Cardiac muscle cell (in vitro differentiated cells and primary cell): ENCODE measurements around the gene RSPO3. TPM values are rescaled to one million over a fixed set of nuclear protein-coding genes. Genes with fewer than 3 reads are reported as not detected.
A peak's percentile ranks its signal among the peaks of the same experiment; 100 is the strongest.

Experiments
- DNase-seq, 2 donors: peaks; one replicate each; pipeline versions ENCODE4 v3.0.0 to v3.0.0-alpha.2; 2010 to 2017; ENCODE audit warnings: low read depth in 1 of 2, low spot score in 1 of 2
- H3K27ac ChIP-seq: fragments of 200-600 bp; sonication (generic); 2 replicates; pipeline ENCODE4 v1.5.1; 2016
- H3K27me3 ChIP-seq: fragments of 200-600 bp; sonication (generic); 2 replicates; pipeline ENCODE4 v1.6.0; 2016; ENCODE audit warnings: control low read depth
- H3K36me3 ChIP-seq: fragments of 200-600 bp; sonication (generic); 2 replicates; pipeline ENCODE4 v1.5.1; 2016; ENCODE audit warnings: control low read depth
- H3K4me1 ChIP-seq: fragments of 200-600 bp; sonication (generic); 2 replicates; pipeline ENCODE4 v1.8.1; 2017; ENCODE audit warnings: low read depth, mild to moderate bottlenecking, mixed run types
- H3K4me3 ChIP-seq: fragments of 200-600 bp; sonication (generic); 2 replicates; pipeline ENCODE4 v1.5.1; 2016; ENCODE audit warnings: mild to moderate bottlenecking
- H3K9me3 ChIP-seq: fragments of 200-600 bp; sonication (generic); 2 replicates; pipeline ENCODE4 v1.5.1; 2017; ENCODE audit warnings: low read depth, mild to moderate bottlenecking, control low read depth
- CTCF ChIP-seq: IDR thresholded peaks from 2 replicates; pipeline ENCODE4 v1.5.1; 2012; ENCODE audit warnings: low read depth, mild to moderate bottlenecking, low read length
- polyA plus RNA-seq: library from polyadenylated mRNA; unstranded; fragments of >200 nt; fragmentation: Nextera tagmentation; extraction: Ambion mirVana; gene quantifications from 2 replicates; pipeline ENCODE4 v1.2.1, GENCODE V29; 2016
- total RNA-seq: library from RNA; depleted of rRNA; stranded (reverse); fragments of >200 nt; gene quantifications from 2 replicates; pipeline ENCODE4 v1.2.3, GENCODE V29; 2016

Gene RSPO3
- total and polyA plus RNA-seq, 2 experiments from 2014 or later = 88.0 to 170 TPM

GRCh38 chr6:127173156-127173940, 54.9 kb downstream of the RSPO3 start:
- H3K27ac ChIP-seq = no peak overlapping the region
- H3K9me3 ChIP-seq = no peaks in the 10 kb centered on the region
- no peaks in the 10 kb centered on the region for H3K4me1 ChIP-seq
- no peaks in the 10 kb centered on the region for H3K27me3 ChIP-seq
- no peak overlapping the region for H3K4me3 ChIP-seq
- no peaks in the 10 kb centered on the region for H3K36me3 ChIP-seq
- no peak for DNase-seq
- no peak for TF ChIP-seq CTCF

- H3K27me3 ChIP-seq = no peaks in the 10 kb centered on the region
- H3K4me1 ChIP-seq = no peaks in the 10 kb centered on the region
- H3K4me3 ChIP-seq = no peak overlapping the region
- no peaks in the 10 kb centered on the region for H3K9me3 ChIP-seq
- TF ChIP-seq CTCF = no peak
- H3K27ac ChIP-seq = no peak overlapping the region
- DNase-seq = peak in 1 of 2 donors; percentile 45
- H3K36me3 ChIP-seq = peaks cover 6% of the 10 kb centered on the region
Observed at GRCh38 chr6:127176146-127176545, 57.7 kb downstream of the RSPO3 start.

GRCh38 chr6:127177030-127177922, 58.8 kb downstream of the RSPO3 start:
- H3K9me3 ChIP-seq = no peaks in the 10 kb centered on the region
- H3K4me1 ChIP-seq = no peaks in the 10 kb centered on the region
- H3K36me3 ChIP-seq = peaks cover 6% of the 10 kb centered on the region
- no peak overlapping the region for H3K27ac ChIP-seq
- H3K27me3 ChIP-seq = no peaks in the 10 kb centered on the region
- peak in 1 of 2 donors; percentile 61 for DNase-seq
- no peak overlapping the region for H3K4me3 ChIP-seq
- no peak for TF ChIP-seq CTCF

GRCh38 chr6:127177923-127178231, 59.4 kb downstream of the RSPO3 start:
- Histone ChIP-seq H3K9me3 (no peaks in the 10 kb centered on the region), H3K4me1 (no peaks in the 10 kb centered on the region), H3K27me3 (no peaks in the 10 kb centered on the region), H3K36me3 (peaks cover 6% of the 10 kb centered on the region), H3K4me3 (no peak overlapping the region), H3K27ac (no peak overlapping the region)
- no peak for TF ChIP-seq CTCF
- DNase-seq = no peak

- Histone ChIP-seq H3K4me3 (no peak overlapping the region), H3K27ac (no peak overlapping the region), H3K36me3 (peaks cover 6% of the 10 kb centered on the region), H3K4me1 (no peaks in the 10 kb centered on the region), H3K9me3 (no peaks in the 10 kb centered on the region), H3K27me3 (no peaks in the 10 kb centered on the region)
- no peak for DNase-seq
- no peak for TF ChIP-seq CTCF
Observed at GRCh38 chr6:127178746-127179145, 60.3 kb downstream of the RSPO3 start.
